Endometrial microvascular endothelial cells (primary cell): ENCODE results near the gene TRPV4. TPM values are rescaled to one million over a fixed set of nuclear protein-coding genes. Genes with fewer than 3 reads are reported as not detected.

Experiments used
- in situ Hi-C: cut with HindIII; loops from 2 replicates; pipeline ENCODE4 v1.10.0; 2017; ENCODE audit warnings: low sequenced_read_pairs, low pct_unique_long_range_greater_than_20kb; ENCODE audit errors: inconsistent ontology term
- total RNA-seq: library from RNA; depleted of rRNA; stranded (reverse); fragments of >200 nt; gene quantifications from one replicate; pipeline ENCODE4 v1.2.3, GENCODE V29; 2015; ENCODE audit errors: inconsistent ontology term

The TRPV4 gene
- total RNA-seq: 3.3 TPM

GRCh38 chr12:109833307-109834189 is at the start of gene TRPV4:
TSS of gene TRPV4 (minus strand) at chr12:109833398. CDS start at chr12:109814796, 18,602 bp downstream.
- in situ Hi-C loops: no loop called here

GRCh38 chr12:109881752-109882151 is 48.6 kb upstream of the TRPV4 start:
- in situ Hi-C loops: no loop called here

- in situ Hi-C loops: no loop called here
Measured at GRCh38 chr12:109880938-109881337, 47.7 kb upstream of the TRPV4 start.

- in situ Hi-C loops: no loop called here
Measured at GRCh38 chr12:109880043-109880931, 47.1 kb upstream of the TRPV4 start, which contains the start of gene GLTP. TSS of gene GLTP (minus strand) at chr12:109880541. CDS start at chr12:109880374, 167 bp downstream.

- in situ Hi-C loops: no loop called here
Measured at GRCh38 chr12:109879351-109880042, 46.3 kb upstream of the TRPV4 start.

GRCh38 chr12:109878749-109879148 is 45.6 kb upstream of the TRPV4 start:
- in situ Hi-C loops: no loop called here

- in situ Hi-C loops: no loop called here
Measured at GRCh38 chr12:109878247-109878625, 45.0 kb upstream of the TRPV4 start.

- in situ Hi-C loops: no loop called here
Measured at GRCh38 chr12:109877504-109878246, 44.5 kb upstream of the TRPV4 start.

- in situ Hi-C loops: no loop called here
Measured at GRCh38 chr12:109876406-109876805, 43.2 kb upstream of the TRPV4 start.

- in situ Hi-C loops: no loop called here
Measured at GRCh38 chr12:109875572-109876131, 42.5 kb upstream of the TRPV4 start.

GRCh38 chr12:109873653-109874052 is 40.5 kb upstream of the TRPV4 start:
- in situ Hi-C loops: no loop called here

GRCh38 chr12:109871668-109872314 is 38.6 kb upstream of the TRPV4 start:
- in situ Hi-C loops: no loop called here

- in situ Hi-C loops: no loop called here
Measured at GRCh38 chr12:109870648-109871047, 37.5 kb upstream of the TRPV4 start.

GRCh38 chr12:109868182-109869051 is 35.2 kb upstream of the TRPV4 start:
- in situ Hi-C loops: no loop called here

- in situ Hi-C loops: no loop called here
Measured at GRCh38 chr12:109864916-109865315, 31.7 kb upstream of the TRPV4 start.

GRCh38 chr12:109863847-109864712 is 30.9 kb upstream of the TRPV4 start:
- in situ Hi-C loops: no loop called here
